Testis (tissue), 2 donors: ENCODE results near the gene NLRC5.

Experiments
- CTCF ChIP-seq, 3 experiments: fragments of 450-650 bp in 2 of 3; fragments of 200-600 bp in 1 of 3; sonication (generic) in 1 of 3; IDR thresholded peaks; one replicate each; pipeline ENCODE4 v1.5.1; 2016 to 2019; ENCODE audit warnings: antibody characterized with exemption in 3 of 3, mild to moderate bottlenecking in 2 of 3, moderate library complexity in 1 of 3
- POLR2A ChIP-seq: fragments of 450-650 bp; IDR thresholded peaks from one replicate; pipeline ENCODE4 v1.6.1; 2017; ENCODE audit warnings: antibody characterized with exemption, mild to moderate bottlenecking, moderate library complexity

GRCh38 chr16:57089406-57089805, 100.0 kb downstream of the NLRC5 start:
- TF ChIP-seq CTCF (IDR thresholded peaks at IDR 0.05) (no peak), POLR2A (no peak)
